Stimulated activated CD4-positive, alpha-beta T cell treated with anti-CD3 and anti-CD28 coated beads, Interleukin-15, amount 100 ng/mL, for 1 hour (primary cell): ENCODE measurements around the gene GASK1B.

Experiments used
- DNase-seq, 2 donors: peaks; one replicate each; pipeline ENCODE4 v3.0.0-alpha.2; 2020; ENCODE audit warnings: low read depth in 1 of 2, low spot score in 1 of 2

GASK1B gene

DNA sequence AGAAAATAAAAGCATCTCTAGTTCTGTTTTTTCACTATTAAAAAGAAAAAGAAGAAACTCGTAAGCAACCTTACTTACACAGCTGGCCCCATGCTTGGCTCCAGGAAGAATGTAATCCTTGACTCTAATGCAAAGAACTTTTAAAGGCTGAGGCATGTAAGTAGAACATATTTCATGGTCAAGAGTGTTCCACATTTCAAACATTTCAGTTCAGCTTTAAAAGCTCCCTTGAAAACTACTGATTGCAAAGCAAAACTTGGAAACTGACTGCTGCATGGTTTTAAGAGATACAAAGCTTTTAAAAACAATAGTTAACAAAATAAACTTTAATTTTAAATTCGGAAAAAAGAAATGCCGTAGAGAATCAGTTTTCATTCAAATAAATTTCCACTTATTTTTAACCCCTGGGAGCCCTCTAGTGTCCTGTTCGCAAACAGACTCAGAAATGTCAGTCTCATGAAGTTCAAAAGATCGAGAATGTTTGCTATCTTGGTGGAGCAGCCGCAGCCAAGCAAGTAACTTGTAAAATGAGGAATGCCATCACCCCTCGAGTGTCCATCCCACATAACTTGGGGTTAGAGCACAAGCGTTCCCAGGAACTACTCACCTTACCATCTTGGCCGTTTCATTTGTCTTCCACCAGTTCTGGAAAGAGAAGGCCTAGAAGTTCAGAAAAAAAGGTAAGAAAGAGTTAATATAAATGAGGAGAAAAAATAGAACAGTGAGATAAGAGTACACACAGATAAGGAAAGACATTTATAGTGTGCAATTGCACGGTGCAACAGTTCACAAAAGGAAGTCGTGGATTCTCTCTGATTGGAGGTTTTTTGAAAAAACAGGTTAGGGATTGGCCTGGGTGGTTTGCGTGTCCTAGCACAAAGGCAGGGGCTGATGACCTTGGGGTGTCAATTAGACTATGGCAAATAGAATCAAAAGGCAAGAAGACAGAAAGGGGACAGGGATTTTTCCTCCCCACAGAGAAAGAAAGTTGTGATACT, at the start of gene GASK1B:
Gene GASK1B, minus strand, starts transcription at position 765 of the 998 bp plus-strand sequence. CDS start 1,650 bp downstream, outside the sequence.
- DNase-seq: no peak

DNA sequence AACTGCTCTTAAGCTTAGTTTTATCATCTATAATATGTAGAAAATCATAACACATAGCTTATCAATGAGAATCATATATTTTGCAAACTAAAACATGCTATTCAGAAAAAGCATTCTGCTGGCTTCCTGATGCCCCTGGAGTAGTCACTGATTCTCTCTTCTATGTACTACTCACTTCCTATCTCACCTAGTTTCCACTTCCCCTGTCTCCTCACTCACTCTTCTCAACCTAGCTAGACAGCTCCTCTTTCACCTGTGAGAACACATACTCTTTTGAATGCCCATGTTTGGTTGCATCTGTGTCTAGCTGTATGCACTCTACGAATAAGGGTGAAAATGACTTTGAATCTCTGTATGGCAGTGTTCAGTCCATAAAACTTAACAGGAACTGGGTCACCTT, 46.8 kb upstream of the GASK1B start:
- no peak for DNase-seq

- no peak for DNase-seq
Observed at GRCh38 chr4:158217763-158218162, 44.9 kb upstream of the GASK1B start.

GRCh38 chr4:158214856-158215255, 42.0 kb upstream of the GASK1B start:
- no peak for DNase-seq

- DNase-seq: no peak
Observed at GRCh38 chr4:158213466-158213865, 40.6 kb upstream of the GASK1B start.

DNA sequence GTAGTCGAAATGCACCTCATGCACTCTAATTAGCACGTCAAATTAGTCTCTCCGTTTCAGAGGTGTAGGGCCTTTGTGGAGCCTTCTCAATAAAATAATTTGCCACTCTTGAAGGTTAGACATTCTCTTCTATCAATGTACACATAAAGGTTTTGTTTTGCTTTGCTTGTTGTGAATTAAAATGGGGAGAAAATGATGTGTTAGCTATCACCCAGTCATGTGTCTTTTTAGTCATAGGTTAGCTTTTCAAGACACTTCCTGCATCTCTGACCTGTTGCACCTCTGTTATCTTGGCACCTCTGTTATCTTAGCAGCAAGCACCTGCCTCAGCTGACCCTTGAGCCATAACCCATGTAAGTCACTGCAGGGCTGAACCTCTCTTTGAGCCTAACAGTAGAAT, 38.4 kb upstream of the GASK1B start:
- DNase-seq: no peak

DNA sequence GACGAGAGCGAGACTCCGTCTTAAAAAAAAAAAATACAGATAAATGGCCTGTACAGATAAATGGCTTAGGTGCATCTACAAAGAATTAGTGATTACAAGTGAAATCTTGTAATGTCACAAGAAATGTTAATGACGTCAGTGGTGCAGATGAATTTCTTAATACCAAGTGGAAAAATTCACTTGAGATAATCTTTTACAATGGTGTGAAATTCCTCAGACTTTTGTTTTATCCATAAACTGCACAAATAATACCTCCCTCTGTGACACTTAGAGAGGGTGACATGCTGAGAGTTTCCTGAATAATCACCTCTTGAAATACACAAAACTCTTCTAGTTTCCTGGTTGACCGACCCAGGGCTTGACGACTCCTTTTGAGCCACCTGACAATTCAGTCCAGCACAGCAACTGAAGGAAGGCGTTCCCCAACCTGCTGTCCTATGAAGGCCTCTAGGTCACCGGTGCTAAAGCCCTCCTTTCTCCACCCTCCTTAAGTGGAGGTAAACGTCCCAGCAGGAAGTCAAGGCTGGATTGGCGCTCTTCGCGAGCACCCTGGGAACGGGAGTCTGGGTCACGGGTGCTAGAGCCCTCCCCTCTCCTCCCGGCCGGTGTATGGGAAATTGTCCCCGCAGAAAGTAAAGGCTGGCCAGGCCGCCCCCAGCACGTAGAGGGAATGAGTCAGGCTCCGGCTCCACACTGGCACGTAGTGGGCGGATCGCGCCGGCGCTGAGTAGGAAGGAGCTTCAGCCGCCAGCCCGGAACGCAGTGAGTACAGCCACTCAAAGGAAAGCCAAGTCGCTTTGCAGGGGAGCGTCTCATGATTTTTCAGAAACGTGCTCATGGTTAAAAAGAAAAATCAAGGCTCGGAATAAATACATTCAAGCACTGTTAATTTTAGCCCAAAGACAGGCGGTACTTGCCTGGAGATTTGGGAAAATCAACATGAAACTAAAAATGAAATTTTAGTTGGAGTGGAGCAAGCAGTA, 37.3 kb upstream of the GASK1B start, which contains the start of gene TMEM144:
Gene TMEM144, plus strand, starts transcription at position 662 of the 983 bp plus-strand sequence. CDS start 2,182 bp downstream, outside the sequence.
- peak in 1 of 2 donors; percentile 20 for DNase-seq

DNA sequence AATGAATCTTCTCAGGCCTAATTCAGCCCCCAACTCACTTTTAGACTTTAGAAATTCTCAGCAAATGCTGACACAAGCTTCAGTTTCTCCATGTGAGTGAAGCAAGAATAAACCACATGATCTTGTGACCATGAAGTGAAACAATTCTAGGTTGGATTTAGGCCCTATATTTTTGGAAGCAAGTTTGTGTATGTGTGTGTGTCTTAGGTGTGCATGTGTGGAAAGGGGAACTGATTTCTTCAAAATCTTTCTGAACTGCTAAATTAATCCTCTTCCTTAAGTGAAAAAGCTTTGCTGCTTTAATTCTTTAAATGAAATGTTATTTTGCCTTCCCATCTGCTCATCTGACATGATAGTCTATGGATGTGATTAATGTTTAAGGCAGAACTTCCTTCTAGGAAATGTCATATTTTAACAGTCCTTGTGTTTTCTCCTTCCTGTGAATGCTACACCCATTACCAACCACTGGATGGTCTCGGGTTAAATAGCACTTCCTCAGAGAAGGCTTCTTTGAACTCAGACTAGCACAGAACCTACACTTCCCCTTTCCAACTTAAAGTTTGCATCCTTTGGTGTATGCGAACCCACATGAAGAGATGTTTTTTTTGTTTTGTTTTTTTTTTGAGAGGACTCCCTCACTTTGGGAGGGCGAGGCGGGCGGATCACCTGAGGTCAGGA, 36.3 kb upstream of the GASK1B start:
- DNase-seq: no peak

- DNase-seq: no peak
Observed at GRCh38 chr4:158203929-158204328, 31.1 kb upstream of the GASK1B start.

- no peak for DNase-seq
Observed at GRCh38 chr4:158203436-158203835, 30.6 kb upstream of the GASK1B start.

DNA sequence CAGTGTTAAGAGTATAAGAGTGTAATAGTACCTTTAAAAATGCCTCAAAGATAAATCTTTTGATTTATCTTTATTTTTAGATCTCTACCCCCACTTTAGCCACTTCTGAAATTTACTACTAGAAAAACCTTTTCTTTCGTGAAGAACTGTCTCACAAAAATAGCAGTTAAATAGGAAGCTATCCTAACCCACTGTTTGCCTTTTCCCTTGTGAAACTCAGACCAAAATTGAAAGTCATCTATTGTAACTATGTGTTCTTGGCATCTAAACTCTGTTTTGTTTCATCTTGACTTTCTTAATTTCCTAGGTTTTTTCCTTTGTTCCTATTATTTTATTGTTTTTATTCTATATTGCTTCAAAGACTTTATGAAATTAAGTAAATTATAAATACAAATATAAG, 29.7 kb upstream of the GASK1B start:
- DNase-seq: no peak

DNA sequence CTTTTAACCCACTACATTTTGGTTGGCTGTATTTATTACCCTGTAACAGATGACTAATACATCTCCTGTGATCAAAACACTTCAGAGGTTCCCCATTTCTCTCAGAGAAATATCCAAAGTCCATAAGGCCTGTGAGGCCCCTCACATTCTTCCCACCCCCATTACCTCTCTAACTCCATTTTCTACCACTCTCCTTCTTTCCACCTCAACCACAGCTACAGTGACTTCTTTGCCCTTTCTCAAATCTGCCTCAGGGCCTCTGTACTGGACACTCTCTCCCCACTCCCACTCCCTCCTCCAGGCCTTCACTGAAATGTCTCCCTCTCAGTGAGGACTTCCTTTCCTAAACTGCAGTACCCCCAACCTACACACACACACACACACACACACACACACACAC, 29.1 kb upstream of the GASK1B start:
- DNase-seq: no peak

DNA sequence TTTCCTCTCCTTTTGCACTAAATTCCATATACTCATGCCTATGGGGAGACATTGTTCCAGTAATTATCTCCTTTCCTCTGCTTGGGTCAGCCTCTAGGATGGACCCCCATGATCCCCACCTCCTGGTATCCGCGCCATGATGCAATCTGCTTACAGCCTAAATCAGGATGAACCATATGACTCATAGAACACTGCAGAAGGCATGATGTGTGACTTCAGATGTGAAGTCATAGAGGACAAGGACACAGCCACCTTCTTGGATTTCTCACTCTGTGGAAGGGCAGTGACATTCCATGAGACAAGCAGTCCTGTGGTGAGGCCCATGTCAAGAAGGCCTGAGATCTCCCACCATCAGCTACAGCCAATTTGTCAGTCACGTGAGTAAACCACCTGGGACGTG, 28.5 kb upstream of the GASK1B start:
- no peak for DNase-seq

GRCh38 chr4:158200214-158200613, 27.4 kb upstream of the GASK1B start:
- no peak for DNase-seq

DNA sequence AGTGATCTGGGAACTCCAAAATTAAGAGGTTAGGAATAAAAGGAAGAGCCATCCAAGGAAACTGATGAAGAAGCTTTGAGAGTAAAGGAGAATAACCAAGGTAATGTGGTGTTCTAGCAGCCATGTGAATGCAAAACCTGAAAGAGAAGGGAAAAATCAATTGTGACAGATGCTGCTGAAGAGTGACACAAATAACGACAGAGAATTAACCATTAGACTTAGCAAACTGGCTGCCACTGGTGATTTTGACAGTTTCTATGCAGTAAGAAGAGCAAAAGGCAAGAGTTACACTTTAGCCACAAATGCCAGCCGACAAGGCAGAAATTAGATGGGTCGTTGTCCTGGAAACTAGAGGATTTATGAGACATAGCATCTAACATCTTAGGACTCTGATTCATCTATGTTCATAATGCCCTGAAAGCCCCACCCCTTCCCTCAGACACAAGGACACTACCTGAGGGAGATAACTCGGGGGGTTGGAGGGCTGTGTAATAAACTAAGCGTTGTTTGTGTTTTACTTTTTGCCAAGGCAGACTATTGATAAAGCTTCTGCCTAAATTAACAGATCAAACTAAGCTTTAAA, 24.5 kb upstream of the GASK1B start:
- DNase-seq: no peak

GRCh38 chr4:158195297-158195696, 22.5 kb upstream of the GASK1B start:
- DNase-seq: no peak

DNA sequence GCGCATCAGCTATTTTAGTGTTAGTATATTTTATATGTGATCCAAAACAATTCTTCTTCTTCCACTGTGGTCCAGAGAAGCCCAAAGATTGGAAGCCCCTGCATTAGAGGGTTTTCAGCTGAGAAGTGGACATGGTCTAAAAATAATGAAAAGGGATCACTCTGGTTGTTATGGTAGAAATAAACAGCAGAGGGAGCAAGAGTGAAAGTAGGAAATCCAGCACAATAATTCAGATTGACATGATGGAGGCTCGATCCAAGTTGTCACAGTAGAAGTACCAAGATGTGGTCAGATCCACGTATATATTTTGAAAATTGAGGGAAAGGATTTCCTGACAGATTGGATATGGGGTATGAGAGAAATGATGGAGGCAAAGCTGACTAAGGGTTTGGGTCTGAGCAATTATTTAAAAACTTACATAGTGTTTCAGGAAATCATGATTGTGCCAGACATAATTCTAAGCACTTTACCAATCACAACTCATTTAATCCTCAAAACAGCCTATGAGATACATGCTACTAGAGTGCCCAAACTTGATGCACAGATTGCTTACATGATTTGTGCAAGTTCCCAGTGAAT, 20.4 kb upstream of the GASK1B start:
- DNase-seq: no peak

GRCh38 chr4:158192439-158193158, 19.8 kb upstream of the GASK1B start:
- no peak for DNase-seq

- no peak for DNase-seq
Observed at GRCh38 chr4:158190718-158191117, 17.9 kb upstream of the GASK1B start.
